K562 (cell line): Measurements from ENCODE around the gene MYO3B. TPM values are rescaled to one million over a fixed set of nuclear protein-coding genes. Genes with fewer than 3 reads are reported as not detected.
A peak's percentile ranks its signal among the peaks of the same experiment; 100 is the strongest.

Experiments used
- ATAC-seq: fragments of 200-7000 bp; cut with Tn5 transposase; 3 replicates; pipeline ENCODE4 v1.9.1; 2020; ENCODE audit warnings: moderate library complexity
- BruUV-seq: library from RNA; stranded (reverse); fragments of 400-500 nt; replicated peaks from 2 replicates; lab custom pipeline; 2021; lab: Mats Ljungman, UMichigan
- CTCF ChIA-PET: fragments of 300-600 bp; formaldehyde crosslinking; extraction: SDS; loops from one replicate; lab custom pipeline; 2021; ENCODE audit warnings: low intra/inter-chr PET ratio; lab: Yijun Ruan, JAX
- POLR2A ChIA-PET: fragments of 300-600, 350-650 bp; sonication (Branson Sonifier 250); formaldehyde crosslinking; extraction: SDS; loops from one replicate; lab custom pipeline; 2021; ENCODE audit warnings: antibody characterized with exemption, inconsistent platforms; lab: Yijun Ruan, JAX
- DNase-seq, 4 experiments: peaks; one replicate each; pipeline versions ENCODE4 v3.0.0 to v3.0.0-alpha.2; 2011 to 2018; ENCODE audit warnings: low spot score in 3 of 4, mixed read lengths in 3 of 4; ENCODE audit errors: extremely low read depth in 1 of 4
- FAIRE-seq: peaks from 2 replicates; lab custom pipeline; 2011; peaks lifted over from hg19 to GRCh38; lab: Jason Lieb, UNC
- H2AFZ ChIP-seq: 2 replicates; pipeline ENCODE4 v1.6.0; 2011; ENCODE audit warnings: low read depth, low read length, control low read depth, inconsistent platforms
- H3K27ac ChIP-seq: fragments of 200-600 bp; 3 replicates; pipeline ENCODE4 v1.8.0; 2011; ENCODE audit warnings: low read depth, mild to moderate bottlenecking, control low read depth, inconsistent platforms, low read length, moderate library complexity, mixed read lengths; ENCODE audit errors: extremely low read depth
- H3K27me3 ChIP-seq, 2 experiments: fragments of 300-600 bp in 1 of 2; 2 replicates in 1 of 2; 3 replicates in 1 of 2; pipeline versions ENCODE4 v1.6.0 to v1.8.0; 2011; ENCODE audit warnings: inconsistent platforms in 2 of 2, low read length in 2 of 2, mild to moderate bottlenecking in 1 of 2, mixed read lengths in 1 of 2, moderate library complexity in 1 of 2; ENCODE audit not compliant: control insufficient read depth in 2 of 2, insufficient read depth in 2 of 2
- H3K36me3 ChIP-seq: fragments of 300-600 bp; 3 replicates; pipeline ENCODE4 v1.8.0; 2011; ENCODE audit warnings: mild to moderate bottlenecking, low read length, inconsistent platforms; ENCODE audit not compliant: control insufficient read depth, insufficient read depth
- H3K4me1 ChIP-seq, 2 experiments: fragments of 200-600 bp in 1 of 2; replicated peaks in 1 of 2; 2 replicates in 1 of 2; 3 replicates in 1 of 2; pipeline versions ENCODE4 v1.5.1 to v1.8.0; 2011; ENCODE audit warnings: inconsistent platforms in 2 of 2, low read length in 2 of 2, mild to moderate bottlenecking in 1 of 2, mixed read lengths in 1 of 2, moderate library complexity in 1 of 2; ENCODE audit not compliant: control insufficient read depth in 2 of 2, insufficient read depth in 2 of 2
- H3K4me2 ChIP-seq: 2 replicates; pipeline ENCODE4 v1.6.1; 2011; ENCODE audit warnings: low read length, control low read depth, inconsistent platforms, mixed read lengths; ENCODE audit not compliant: insufficient read depth
- H3K4me3 ChIP-seq: fragments of 200-600 bp; sonication (generic), shearing (Covaris generic); 2 replicates; pipeline ENCODE4 v1.5.1; 2016; ENCODE audit warnings: control low read depth, inconsistent platforms
- H3K79me2 ChIP-seq: fragments of 200-600 bp; 3 replicates; pipeline ENCODE4 v1.8.0; 2011; ENCODE audit warnings: low read length, inconsistent platforms; ENCODE audit not compliant: control insufficient read depth, insufficient read depth
- H3K9ac ChIP-seq, 2 experiments: 2 replicates each; pipeline versions ENCODE4 v1.6.0 to v1.6.1; 2011; ENCODE audit warnings: low read depth in 2 of 2, low read length in 2 of 2, control low read depth in 1 of 2, inconsistent platforms in 1 of 2, mild to moderate bottlenecking in 1 of 2, mixed read lengths in 1 of 2; ENCODE audit not compliant: insufficient read depth in 1 of 2
- H3K9me1 ChIP-seq: one replicate; pipeline ENCODE4 v1.6.0; 2011; ENCODE audit warnings: inconsistent platforms, mild to moderate bottlenecking, low read length, moderate library complexity; ENCODE audit not compliant: control insufficient read depth, insufficient read depth
- H3K9me3 ChIP-seq: replicated peaks from 2 replicates; pipeline ENCODE4 v1.5.1; 2011; ENCODE audit warnings: low read depth, low read length, inconsistent platforms; ENCODE audit not compliant: control insufficient read depth, insufficient read depth
- H4K20me1 ChIP-seq: replicated peaks from 2 replicates; pipeline ENCODE4 v1.6.1; 2011; ENCODE audit warnings: low read length, inconsistent platforms, mixed read lengths; ENCODE audit not compliant: control insufficient read depth, insufficient read depth
- CREB3 ChIP-seq: fragments of 450-650 bp; conservative IDR thresholded peaks from 2 replicates; pipeline ENCODE4 v1.6.1; 2016; ENCODE audit warnings: missing genetic modification characterization, low read depth, mild to moderate bottlenecking, missing compliant biosample characterization, moderate library complexity
- ESRRB ChIP-seq: fragments of 250-450 bp; sonication (Bioruptor Pico); IDR thresholded peaks from 2 replicates; pipeline ENCODE4 v1.5.0; 2020; ENCODE audit warnings: mild to moderate bottlenecking, moderate library complexity, borderline replicate concordance
- GATAD2B ChIP-seq: fragments of 450-650 bp; IDR thresholded peaks from 2 replicates; pipeline ENCODE4 v1.6.1; 2017; ENCODE audit warnings: mild to moderate bottlenecking, borderline replicate concordance
- HNRNPLL ChIP-seq: fragments of 200-400 bp; formaldehyde crosslinking; IDR thresholded peaks from 2 replicates; pipeline ENCODE4 v1.6.1; 2017; ENCODE audit warnings: low read length, low read depth, mild to moderate bottlenecking; ENCODE audit not compliant: poor library complexity, severe bottlenecking
- RAD21 ChIP-seq, 2 experiments: fragments of 250-450 bp in 1 of 2; fragments of 450-650 bp in 1 of 2; sonication (Bioruptor Pico) in 1 of 2; formaldehyde crosslinking in 1 of 2; IDR thresholded peaks in 1 of 2; conservative IDR thresholded peaks in 1 of 2; 2 replicates each; pipeline versions ENCODE4 v1.4.0 to v1.8.0; 2020 to 2022; ENCODE audit warnings: mild to moderate bottlenecking in 2 of 2, moderate library complexity in 1 of 2
- SMAD3 ChIP-seq: fragments of 450-650 bp; formaldehyde crosslinking; conservative IDR thresholded peaks from 2 replicates; pipeline ENCODE4 v1.4.0; 2020; ENCODE audit warnings: mild to moderate bottlenecking
- SP1 ChIP-seq: sonication (generic); formaldehyde crosslinking; IDR thresholded peaks from 2 replicates; pipeline ENCODE4 v1.8.1; 2022; ENCODE audit warnings: mild to moderate bottlenecking, missing genetic modification reagents
- TFAM ChIP-seq: fragments of 250-450 bp; sonication (Bioruptor Pico); conservative IDR thresholded peaks from 2 replicates; pipeline ENCODE4 v1.5.0; 2021; ENCODE audit warnings: mild to moderate bottlenecking, moderate library complexity
- ZBED1 ChIP-seq: IDR thresholded peaks from 2 replicates; pipeline ENCODE4 v1.6.1; 2014
- ZNF512 ChIP-seq: IDR thresholded peaks from 2 replicates; pipeline ENCODE4 v1.6.1; 2016; ENCODE audit warnings: missing genetic modification characterization, missing compliant biosample characterization
- WGBS: fragments of 100-300 bp; shearing (Covaris generic); methylation state at CpG from one replicate; pipeline ENCODE4 v1.1.6; 2016; ENCODE audit warnings: low coverage, mixed read lengths; ENCODE audit not compliant: insufficient coverage; ENCODE audit errors: missing lambda C conversion rate; 5-methylcytosine and 5-hydroxymethylcytosine counted together
- in situ Hi-C: fragments of 300-500 bp; cut with MboI; formaldehyde crosslinking; loops from 4 replicates; pipeline ENCODE4 v1.15.0; 2018; ENCODE audit warnings: inconsistent platforms, mixed read lengths
- intact Hi-C: fragments of 100-400 bp; cut with micrococcal nuclease; formaldehyde crosslinking; loops from 2 replicates; pipeline ENCODE4 v1.14.2; 2022
- polyA plus RNA-seq, 8 experiments: library from polyadenylated mRNA; depleted of rRNA in 4 of 8; stranded (reverse) in 5 of 8; unstranded in 3 of 8; fragments of >200 nt; fragmentation: Nextera tagmentation in 2 of 8; fragmentation: Illumina TruSeq in 1 of 8; extraction: Ambion mirVana in 2 of 8; extraction: Trizol in 1 of 8; gene quantifications; 2 replicates each; pipeline versions ENCODE4 v1.2.1 to v1.2.3, GENCODE V29; 2011 to 2014; ENCODE audit warnings: inconsistent platforms in 1 of 8, missing spikeins in 1 of 8
- total RNA-seq, 7 experiments: library from RNA; depleted of rRNA in 6 of 7; stranded (reverse); fragments of >200 nt in 6 of 7; fragmentation: Illumina TruSeq in 2 of 7; extraction: Trizol in 2 of 7; gene quantifications; 2 replicates each; pipeline versions ENCODE4 v1.2.1 to v1.2.3, GENCODE V29; 2011 to 2021; ENCODE audit warnings: low replicate concordance in 1 of 7

MYO3B gene
- total and polyA plus RNA-seq, 9 of the 15 experiments (the other 6 are each of a cell fraction or from before 2014, with no cell fraction given): 2.7 to 6.5 (median 3.6) TPM

- Histone ChIP-seq H3K36me3 (no peaks in the 10 kb centered on the region), H2AFZ (0 out of 2 replicates have a peak overlapping the region, but pooled peaks have one; percentile 3), H3K4me3 (no peak overlapping the region), H3K27ac (no peak overlapping the region), H3K9me3 (no peaks in the 10 kb centered on the region), H3K4me2 (no peak overlapping the region), H3K27me3 (no peaks in the 10 kb centered on the region), H4K20me1 (no peaks in the 10 kb centered on the region), H3K79me2 (no peaks in the 10 kb centered on the region), H3K9me1 (no peaks in the 10 kb centered on the region), H3K9ac (no peak overlapping the region), H3K4me1 (no peaks in the 10 kb centered on the region)
- DNase-seq (no peak), ATAC-seq (no peak), FAIRE-seq (no peak)
- WGBS: 16% methylated on average over 2 of the region's 3 CpGs
- intact Hi-C loops: no loop called here
- ChIA-PET POLR2A (no interaction called here), CTCF (no interaction called here)
- no peak for TF ChIP-seq HNRNPLL
- TF ChIP-seq CREB3: no peak
- TF ChIP-seq GATAD2B: no peak
- TF ChIP-seq TFAM (CRISPR knock-in tag): no peak
- TF ChIP-seq SP1 (CRISPR knock-in tag): no peak
- TF ChIP-seq SMAD3 (CRISPR knock-in tag): no peak
- no peak for TF ChIP-seq ZBED1
- no peak for TF ChIP-seq RAD21 (CRISPR knock-in tag; conservative IDR thresholded peaks at IDR 0.05 in 1 of 2, IDR thresholded peaks at IDR 0.05 in 1 of 2)
- TF ChIP-seq ESRRB: no peak
- TF ChIP-seq ZNF512 (tag): no peak
- in situ Hi-C loops: no loop called here
- BruUV-seq: no TSS peak
Measured at GRCh38 chr2:170492010-170492409, 314.1 kb downstream of the MYO3B start.
